Gastroesophageal sphincter (tissue), 4 donors: ENCODE measurements around the gene CEBPA. TPM values are rescaled to one million over a fixed set of nuclear protein-coding genes. Genes with fewer than 3 reads are reported as not detected.

ENCODE experiments used
- ATAC-seq: fragments of 150-250 bp; one replicate; pipeline ENCODE4 v1.9.1; 2016; ENCODE audit warnings: mild to moderate bottlenecking, moderate library complexity
- H3K27ac ChIP-seq, 4 donors: fragments of 200-600 bp; sonication (generic) in 3 of 4; 1 replicate in 3 of 4; 2 replicates in 1 of 4; pipeline ENCODE4 v1.5.1; 2016 to 2019
- H3K27me3 ChIP-seq: fragments of 200-600 bp; sonication (generic); one replicate; pipeline ENCODE4 v1.5.1; 2019
- H3K36me3 ChIP-seq, 2 donors: fragments of 200-600 bp; sonication (generic); one replicate each; pipeline ENCODE4 v1.5.1; 2019; ENCODE audit warnings: control low read depth in 1 of 2
- H3K4me1 ChIP-seq, 3 donors: fragments of 200-600 bp; sonication (generic); 1 replicate in 2 of 3; 2 replicates in 1 of 3; pipeline ENCODE4 v1.5.1; 2016 to 2019; ENCODE audit warnings: control low read depth in 2 of 3
- H3K4me3 ChIP-seq, 2 donors: fragments of 200-600 bp; sonication (generic); one replicate each; pipeline ENCODE4 v1.5.1; 2019; ENCODE audit warnings: mild to moderate bottlenecking in 1 of 2, moderate library complexity in 1 of 2
- H3K9me3 ChIP-seq, 3 donors: fragments of 200-600 bp; sonication (generic); one replicate each; pipeline ENCODE4 v1.5.1; 2017 to 2019; ENCODE audit warnings: control low read depth in 2 of 3
- EP300 ChIP-seq: sonication (generic); formaldehyde crosslinking; IDR thresholded peaks from one replicate; pipeline ENCODE4 v1.6.1; 2017; ENCODE audit warnings: antibody characterized with exemption, mild to moderate bottlenecking
- POLR2A ChIP-seq, 2 donors: fragments of 450-650 bp; IDR thresholded peaks; one replicate each; pipeline ENCODE4 v1.6.1; 2017; ENCODE audit warnings: antibody characterized with exemption in 2 of 2, mild to moderate bottlenecking in 2 of 2, moderate library complexity in 1 of 2
- POLR2AphosphoS5 ChIP-seq: sonication (generic); formaldehyde crosslinking; IDR thresholded peaks from one replicate; pipeline ENCODE4 v1.6.1; 2017; ENCODE audit warnings: antibody characterized with exemption
- WGBS, 2 donors: methylation state at CpG; one replicate each; pipeline ENCODE4 v1.1.5; 2018; ENCODE audit warnings: low coverage in 1 of 2; 5-methylcytosine and 5-hydroxymethylcytosine counted together
- total RNA-seq, 4 donors: library from RNA; depleted of rRNA; stranded (reverse); fragments of >200 nt; gene quantifications; one replicate each; pipeline ENCODE4 v1.1.0, GENCODE V29; 2016
- TF ChIP-seq, protein P1 (sequence below), 4 experiments: fragments of 200-600 bp in 2 of 4; fragments of 450-650 bp in 2 of 4; sonication (generic) in 1 of 4; IDR thresholded peaks; one replicate each; pipeline ENCODE4 v1.5.1; 2017 to 2019; ENCODE audit warnings: antibody characterized with exemption in 4 of 4, mild to moderate bottlenecking in 2 of 4, moderate library complexity in 2 of 4

The CEBPA gene
- total RNA-seq, 4 donors from 2014 or later, result 7.0 to 11.3 (median 9.0) TPM

DNA sequence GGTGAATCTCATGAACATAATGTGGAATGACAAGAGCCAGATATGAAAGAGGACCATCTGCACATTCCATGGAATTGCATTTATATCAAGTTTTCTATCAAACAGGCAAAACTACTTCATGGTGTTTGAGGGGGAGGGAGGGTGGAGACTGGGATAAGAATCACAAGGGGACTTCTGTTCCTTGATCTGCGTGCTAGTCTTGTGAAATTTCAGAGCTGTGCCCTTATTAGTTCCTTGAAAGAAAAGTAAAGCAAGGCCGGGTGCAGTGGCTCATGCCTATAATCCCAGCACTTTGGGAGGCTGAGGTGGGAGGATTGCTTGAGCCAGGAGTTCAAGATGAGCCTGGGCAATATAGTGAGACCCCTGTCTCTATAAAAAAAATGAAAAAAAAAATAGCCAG lies 41.0 kb upstream of the CEBPA start:
- H3K4me3 ChIP-seq, result no peak overlapping the region
- peaks cover 0 to 9% (median 0%) of the 10 kb centered on the region in 3 donors for H3K4me1 ChIP-seq
- WGBS, 2 donors, result 67% methylated on average over 2 of the region's 2 CpGs; no CpG with 5 or more reads in 1 of the 2 donors
- no peaks in the 10 kb centered on the region for H3K36me3 ChIP-seq
- peaks cover 21% of the 10 kb centered on the region for H3K27me3 ChIP-seq
- no peak overlapping the region for H3K27ac ChIP-seq
- ATAC-seq, result no peak
- H3K9me3 ChIP-seq, result no peaks in the 10 kb centered on the region
- TF ChIP-seq POLR2AphosphoS5, result no peak
- TF ChIP-seq, protein P1, sequence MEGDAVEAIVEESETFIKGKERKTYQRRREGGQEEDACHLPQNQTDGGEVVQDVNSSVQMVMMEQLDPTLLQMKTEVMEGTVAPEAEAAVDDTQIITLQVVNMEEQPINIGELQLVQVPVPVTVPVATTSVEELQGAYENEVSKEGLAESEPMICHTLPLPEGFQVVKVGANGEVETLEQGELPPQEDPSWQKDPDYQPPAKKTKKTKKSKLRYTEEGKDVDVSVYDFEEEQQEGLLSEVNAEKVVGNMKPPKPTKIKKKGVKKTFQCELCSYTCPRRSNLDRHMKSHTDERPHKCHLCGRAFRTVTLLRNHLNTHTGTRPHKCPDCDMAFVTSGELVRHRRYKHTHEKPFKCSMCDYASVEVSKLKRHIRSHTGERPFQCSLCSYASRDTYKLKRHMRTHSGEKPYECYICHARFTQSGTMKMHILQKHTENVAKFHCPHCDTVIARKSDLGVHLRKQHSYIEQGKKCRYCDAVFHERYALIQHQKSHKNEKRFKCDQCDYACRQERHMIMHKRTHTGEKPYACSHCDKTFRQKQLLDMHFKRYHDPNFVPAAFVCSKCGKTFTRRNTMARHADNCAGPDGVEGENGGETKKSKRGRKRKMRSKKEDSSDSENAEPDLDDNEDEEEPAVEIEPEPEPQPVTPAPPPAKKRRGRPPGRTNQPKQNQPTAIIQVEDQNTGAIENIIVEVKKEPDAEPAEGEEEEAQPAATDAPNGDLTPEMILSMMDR (IDR thresholded peaks at IDR 0.05), result no peak
- no peak for TF ChIP-seq EP300

DNA sequence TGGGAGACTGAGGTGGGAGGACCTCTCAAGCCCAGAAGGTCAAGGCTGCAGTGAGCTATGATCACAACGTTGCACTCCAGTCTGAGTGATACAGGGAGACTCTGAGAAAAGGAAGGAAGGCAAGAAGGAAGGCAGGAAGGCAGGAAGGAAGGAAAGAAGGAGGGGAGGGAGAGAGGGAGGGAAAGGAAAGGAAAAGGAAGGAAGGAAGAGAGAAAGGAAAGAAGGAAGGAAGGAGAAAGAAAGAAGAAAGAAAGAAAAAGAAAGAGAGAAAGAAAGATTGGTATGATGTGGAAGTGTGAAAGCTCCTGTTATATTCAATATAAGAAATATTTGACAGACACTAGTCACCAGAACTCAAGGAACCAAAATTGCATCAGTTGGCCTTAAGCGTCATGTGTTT lies 38.7 kb upstream of the CEBPA start:
- Histone ChIP-seq H3K27me3 (peaks cover 10% of the 10 kb centered on the region), H3K9me3 (no peaks in the 10 kb centered on the region), H3K4me3 (no peak overlapping the region), H3K4me1 (peaks cover 0 to 9% (median 0%) of the 10 kb centered on the region in 3 donors), H3K36me3 (no peaks in the 10 kb centered on the region), H3K27ac (no peak overlapping the region)
- WGBS, 2 donors, result 64 to 90% methylated on average over 1 to 2 of the region's 2 CpGs
- no peak for ATAC-seq
- TF ChIP-seq POLR2AphosphoS5 (no peak), POLR2A (IDR thresholded peaks at IDR 0.05) (no peak), EP300 (no peak)
- TF ChIP-seq, protein P1 (IDR thresholded peaks at IDR 0.05), result no peak

DNA sequence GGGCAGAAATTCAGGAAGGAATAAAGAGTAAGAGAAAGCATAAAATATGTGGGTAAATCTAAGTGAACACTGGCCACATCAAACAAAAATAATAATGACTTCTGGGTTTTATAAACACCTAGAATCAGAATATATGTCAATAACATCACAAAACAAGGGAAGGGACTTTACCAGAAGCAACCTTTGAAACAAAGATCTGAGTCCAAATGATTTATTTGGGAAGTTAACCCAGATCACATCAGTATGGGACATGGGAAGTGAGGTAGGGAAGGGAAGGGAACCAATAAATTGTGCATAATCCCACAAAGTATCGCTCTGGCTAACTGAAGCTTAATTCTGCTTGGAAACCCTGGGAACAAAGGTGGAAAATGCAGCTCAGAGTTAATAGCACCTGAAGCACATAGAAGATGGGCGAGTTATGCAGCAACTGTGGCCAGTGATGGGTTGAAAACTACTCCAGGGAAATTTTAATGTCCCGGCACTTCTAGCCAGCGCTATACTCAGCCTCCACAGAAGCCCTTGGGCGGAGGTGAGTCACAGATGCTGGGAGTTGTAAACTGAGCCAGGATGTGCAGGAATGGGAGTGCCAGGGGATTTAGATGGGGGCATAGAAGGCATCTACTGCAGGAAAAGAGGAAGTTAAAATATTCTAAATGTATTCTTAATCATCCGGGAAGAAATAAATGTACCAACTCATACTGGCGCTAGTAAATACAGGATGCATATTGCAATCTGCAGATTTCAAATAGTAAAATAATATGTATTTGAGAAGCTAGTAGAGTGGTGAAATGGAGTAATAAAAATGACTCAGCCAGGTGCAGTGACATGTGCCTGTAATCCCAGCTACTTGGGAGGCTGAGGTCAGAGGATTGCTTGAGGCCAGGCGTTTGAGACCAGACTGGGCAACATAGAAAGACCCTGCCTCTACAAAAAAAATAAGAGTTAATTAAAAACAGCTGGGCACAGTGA lies 37.0 kb upstream of the CEBPA start:
- no peak overlapping the region for H3K4me3 ChIP-seq
- ATAC-seq, result no peak
- TF ChIP-seq POLR2A (IDR thresholded peaks at IDR 0.05) (no peak), POLR2AphosphoS5 (no peak), EP300 (no peak)
- TF ChIP-seq, protein P1 (IDR thresholded peaks at IDR 0.05), result no peak
- no peak overlapping the region for H3K27ac ChIP-seq
- H3K36me3 ChIP-seq, result no peaks in the 10 kb centered on the region
- no peaks in the 10 kb centered on the region for H3K27me3 ChIP-seq
- WGBS, 2 donors, result 69 to 95% methylated on average over 3 to 7 of the region's 8 CpGs
- no peaks in the 10 kb centered on the region for H3K9me3 ChIP-seq
- H3K4me1 ChIP-seq, result peaks cover 0 to 8% (median 0%) of the 10 kb centered on the region in 3 donors

DNA sequence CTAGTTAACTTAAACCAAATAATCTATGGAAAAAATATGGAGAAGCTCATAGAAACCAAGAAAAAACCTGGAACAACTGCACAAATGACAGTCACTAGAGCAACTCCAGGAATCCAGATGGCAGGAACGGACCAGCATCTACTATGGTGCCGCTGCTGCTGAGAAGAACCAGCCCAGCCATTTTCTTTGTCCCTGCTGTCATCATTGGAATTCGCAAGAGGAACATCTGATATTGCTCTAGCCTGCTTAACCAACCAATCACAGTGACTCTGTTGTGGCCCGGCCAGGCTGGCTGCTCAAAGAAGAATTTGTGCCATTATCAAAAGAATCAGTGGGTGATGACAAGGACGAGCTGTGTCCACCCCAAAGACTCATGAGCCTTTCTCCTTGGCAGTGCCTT lies 33.1 kb upstream of the CEBPA start:
- no peak overlapping the region for H3K27ac ChIP-seq
- no peaks in the 10 kb centered on the region for H3K36me3 ChIP-seq
- no peaks in the 10 kb centered on the region for H3K9me3 ChIP-seq
- 87% methylated on average over 4 to 5 of the region's 5 CpGs for WGBS, 2 donors
- H3K4me3 ChIP-seq, result no peak overlapping the region
- H3K27me3 ChIP-seq, result no peaks in the 10 kb centered on the region
- TF ChIP-seq EP300, result no peak
- ATAC-seq, result no peak
- no peaks in the 10 kb centered on the region for H3K4me1 ChIP-seq

DNA sequence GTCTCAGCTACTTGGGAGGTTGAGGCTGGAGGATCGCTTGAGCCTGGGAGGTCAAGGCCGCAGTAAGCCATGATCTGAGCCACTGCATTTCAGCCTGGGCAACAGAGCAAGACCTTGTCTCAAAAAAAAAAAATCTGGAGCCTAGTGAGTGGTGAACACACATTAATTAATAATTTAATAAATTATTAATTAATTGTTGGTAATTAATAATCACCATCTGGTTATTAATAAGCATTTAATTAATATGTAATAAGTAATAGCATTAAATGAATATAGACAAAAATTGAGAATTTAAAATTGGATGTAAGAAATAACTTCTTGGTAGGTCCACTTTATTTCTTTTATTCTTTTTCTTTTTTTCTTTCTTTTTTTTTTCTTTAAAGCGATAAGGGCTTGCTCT lies 31.9 kb upstream of the CEBPA start:
- no peak for ATAC-seq
- Histone ChIP-seq H3K9me3 (no peaks in the 10 kb centered on the region), H3K36me3 (no peaks in the 10 kb centered on the region), H3K27ac (no peak overlapping the region), H3K27me3 (peaks cover 8% of the 10 kb centered on the region), H3K4me3 (no peak overlapping the region), H3K4me1 (no peaks in the 10 kb centered on the region)
- 92 to 96% methylated on average over 3 of the region's 3 CpGs for WGBS, 2 donors
- TF ChIP-seq POLR2A (IDR thresholded peaks at IDR 0.05) (no peak), EP300 (no peak), POLR2AphosphoS5 (no peak)
- TF ChIP-seq, protein P1 (IDR thresholded peaks at IDR 0.05), result no peak
